ENCODE measurements around the gene GPATCH4. TPM values are rescaled to one million over a fixed set of nuclear protein-coding genes. Genes with fewer than 3 reads are reported as not detected.

The GPATCH4 gene
- total RNA-seq, 1 donor, result 24.2 TPM

DNA sequence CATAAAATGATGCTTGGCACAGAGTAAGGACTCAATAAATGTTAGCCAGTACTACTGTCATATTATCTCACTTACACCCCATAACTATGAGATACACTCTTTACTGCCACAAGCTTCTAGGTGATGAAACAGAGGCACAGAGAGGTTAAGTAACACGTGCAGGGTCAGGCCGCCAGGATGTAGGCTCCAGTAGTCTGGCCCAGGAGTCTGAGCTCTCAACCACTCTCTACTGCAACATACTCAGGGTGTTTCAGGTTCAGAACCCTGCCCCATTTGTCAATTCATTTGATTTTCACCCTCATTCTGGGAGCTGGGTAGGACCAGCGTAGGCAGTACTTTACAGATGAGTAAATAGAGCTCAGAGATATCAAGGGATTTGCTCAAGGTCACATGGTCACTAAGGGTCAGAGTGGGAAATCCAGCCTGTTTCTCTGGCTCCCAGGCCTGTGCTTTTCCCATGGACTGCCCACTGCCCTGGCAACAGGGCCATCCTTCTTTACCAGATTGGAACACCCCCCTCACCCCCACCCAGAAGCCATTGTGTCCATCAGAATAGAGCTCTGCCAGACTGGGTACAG is 50.1 kb downstream of the GPATCH4 start:
- TF ChIP-seq, protein P1, sequence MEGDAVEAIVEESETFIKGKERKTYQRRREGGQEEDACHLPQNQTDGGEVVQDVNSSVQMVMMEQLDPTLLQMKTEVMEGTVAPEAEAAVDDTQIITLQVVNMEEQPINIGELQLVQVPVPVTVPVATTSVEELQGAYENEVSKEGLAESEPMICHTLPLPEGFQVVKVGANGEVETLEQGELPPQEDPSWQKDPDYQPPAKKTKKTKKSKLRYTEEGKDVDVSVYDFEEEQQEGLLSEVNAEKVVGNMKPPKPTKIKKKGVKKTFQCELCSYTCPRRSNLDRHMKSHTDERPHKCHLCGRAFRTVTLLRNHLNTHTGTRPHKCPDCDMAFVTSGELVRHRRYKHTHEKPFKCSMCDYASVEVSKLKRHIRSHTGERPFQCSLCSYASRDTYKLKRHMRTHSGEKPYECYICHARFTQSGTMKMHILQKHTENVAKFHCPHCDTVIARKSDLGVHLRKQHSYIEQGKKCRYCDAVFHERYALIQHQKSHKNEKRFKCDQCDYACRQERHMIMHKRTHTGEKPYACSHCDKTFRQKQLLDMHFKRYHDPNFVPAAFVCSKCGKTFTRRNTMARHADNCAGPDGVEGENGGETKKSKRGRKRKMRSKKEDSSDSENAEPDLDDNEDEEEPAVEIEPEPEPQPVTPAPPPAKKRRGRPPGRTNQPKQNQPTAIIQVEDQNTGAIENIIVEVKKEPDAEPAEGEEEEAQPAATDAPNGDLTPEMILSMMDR (IDR thresholded peaks at IDR 0.05; ENCODE audit: insufficient read depth, low read depth, low read length), result no peak
- DNase-seq (ENCODE audit: low read depth), result no peak
- H3K4me3 ChIP-seq (ENCODE audit: low read depth, low read length), result no peak overlapping the region

DNA sequence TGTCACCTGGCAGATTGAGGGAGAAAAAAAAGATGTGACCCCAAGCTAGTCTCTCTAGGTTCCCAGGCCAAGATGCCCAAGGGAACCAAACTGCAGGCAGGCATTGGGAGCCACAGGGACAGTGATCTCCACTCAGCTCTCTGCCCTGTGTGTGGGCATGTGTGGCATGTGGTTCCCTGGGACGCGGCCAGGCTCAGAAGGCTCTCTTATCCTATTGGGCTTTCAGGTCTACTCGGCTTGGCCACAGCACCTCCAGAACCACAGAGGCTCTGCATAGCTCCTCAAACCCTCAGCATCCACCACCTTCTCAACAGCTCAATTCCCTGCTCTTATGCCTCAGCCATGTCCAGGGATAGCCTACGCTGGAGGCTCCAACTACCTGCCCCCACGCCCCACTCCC is 50.9 kb downstream of the GPATCH4 start:
- no peak for DNase-seq (ENCODE audit: low read depth)
- TF ChIP-seq, protein P1 (IDR thresholded peaks at IDR 0.05; ENCODE audit: insufficient read depth, low read depth, low read length), result no peak
- no peak overlapping the region for H3K4me3 ChIP-seq (ENCODE audit: low read depth, low read length)

DNA sequence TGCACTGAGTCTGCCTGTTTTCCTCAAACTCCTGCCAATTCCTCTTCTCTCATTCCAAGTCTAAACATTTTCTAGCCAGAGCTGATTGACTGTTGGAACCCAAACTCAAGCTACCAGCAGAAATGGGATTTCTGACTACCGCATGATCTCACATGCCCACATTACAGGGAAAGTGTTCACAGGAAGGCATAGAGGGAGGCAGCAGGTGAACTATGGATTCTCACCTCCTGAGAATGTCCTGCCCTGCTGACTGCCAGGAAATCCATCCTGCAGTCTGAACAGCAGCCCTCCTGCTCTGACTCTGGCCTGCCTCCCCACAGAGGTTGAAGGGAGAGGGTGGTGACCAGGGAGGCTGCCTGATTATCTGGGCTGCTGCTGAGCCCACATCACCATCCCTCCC is 51.4 kb downstream of the GPATCH4 start:
- no peak for DNase-seq (ENCODE audit: low read depth)
- no peak overlapping the region for H3K4me3 ChIP-seq (ENCODE audit: low read depth, low read length)
- TF ChIP-seq, protein P1 (IDR thresholded peaks at IDR 0.05; ENCODE audit: insufficient read depth, low read depth, low read length), result no peak

DNA sequence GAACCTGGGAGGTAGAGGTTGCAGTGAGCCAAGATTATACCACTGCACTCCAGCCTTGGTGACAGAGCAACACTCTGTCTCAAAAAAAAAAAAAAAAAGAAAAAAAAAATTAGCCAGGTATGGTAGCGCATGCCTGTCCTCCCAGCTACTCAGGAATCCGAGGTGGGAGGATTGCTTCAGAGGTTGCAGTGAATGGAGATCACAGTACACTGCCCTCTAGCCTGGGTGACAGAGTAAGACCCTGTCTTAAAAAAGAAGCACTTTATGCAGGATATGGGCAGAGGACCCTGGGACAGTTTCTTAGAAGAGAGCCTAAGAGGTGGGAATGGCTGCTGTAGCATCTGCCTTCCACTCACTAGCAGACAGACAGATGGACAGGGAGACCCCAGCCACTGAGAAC is 51.9 kb downstream of the GPATCH4 start:
- no peak overlapping the region for H3K4me3 ChIP-seq (ENCODE audit: low read depth, low read length)
- DNase-seq (ENCODE audit: low read depth), result no peak
- TF ChIP-seq, protein P1 (IDR thresholded peaks at IDR 0.05; ENCODE audit: insufficient read depth, low read depth, low read length), result no peak

DNA sequence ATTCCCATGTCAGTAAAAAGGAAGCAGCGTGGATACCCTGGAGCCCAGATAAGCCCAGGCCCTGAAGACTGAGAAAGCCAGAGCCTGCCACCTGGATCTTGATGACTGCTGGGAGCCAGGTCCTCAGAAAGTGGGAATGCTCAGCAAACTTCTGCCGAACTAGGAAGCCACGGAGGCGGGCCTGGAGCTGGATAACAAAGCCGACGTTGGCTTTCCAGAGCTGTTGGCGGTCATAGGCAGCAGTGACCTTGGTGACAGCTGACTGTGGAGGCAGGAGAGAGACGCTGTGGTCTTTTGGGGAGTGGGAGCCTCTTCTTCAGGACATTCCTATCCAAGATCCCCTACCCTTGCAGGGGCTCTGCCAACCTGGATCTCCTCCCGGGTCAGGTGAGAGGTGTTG is 53.3 kb downstream of the GPATCH4 start:
- TF ChIP-seq, protein P1 (IDR thresholded peaks at IDR 0.05; ENCODE audit: insufficient read depth, low read depth, low read length), result no peak
- no peak overlapping the region for H3K4me3 ChIP-seq (ENCODE audit: low read depth, low read length)
- no peak for DNase-seq (ENCODE audit: low read depth)

DNA sequence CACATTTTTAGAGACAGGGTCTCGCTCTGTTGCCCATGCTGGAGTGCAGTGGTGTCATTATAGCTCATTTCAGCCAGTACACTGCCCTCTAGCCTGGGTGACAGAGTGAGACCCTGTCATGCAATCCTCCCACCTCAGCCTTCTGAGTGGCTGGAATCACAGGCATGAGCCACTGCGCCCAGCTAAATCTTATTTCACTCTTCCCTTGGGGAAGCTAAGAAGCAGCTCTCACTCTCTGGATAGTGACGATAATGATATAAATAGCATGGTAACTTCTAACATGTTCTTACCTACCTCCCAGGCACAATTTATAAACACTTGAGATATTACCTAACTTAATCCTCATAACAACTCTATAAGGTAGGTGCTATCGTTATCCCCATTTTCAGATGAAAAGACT is 53.8 kb downstream of the GPATCH4 start:
- H3K4me3 ChIP-seq (ENCODE audit: low read depth, low read length), result no peak overlapping the region
- no peak for DNase-seq (ENCODE audit: low read depth)
- TF ChIP-seq, protein P1 (IDR thresholded peaks at IDR 0.05; ENCODE audit: insufficient read depth, low read depth, low read length), result no peak

DNA sequence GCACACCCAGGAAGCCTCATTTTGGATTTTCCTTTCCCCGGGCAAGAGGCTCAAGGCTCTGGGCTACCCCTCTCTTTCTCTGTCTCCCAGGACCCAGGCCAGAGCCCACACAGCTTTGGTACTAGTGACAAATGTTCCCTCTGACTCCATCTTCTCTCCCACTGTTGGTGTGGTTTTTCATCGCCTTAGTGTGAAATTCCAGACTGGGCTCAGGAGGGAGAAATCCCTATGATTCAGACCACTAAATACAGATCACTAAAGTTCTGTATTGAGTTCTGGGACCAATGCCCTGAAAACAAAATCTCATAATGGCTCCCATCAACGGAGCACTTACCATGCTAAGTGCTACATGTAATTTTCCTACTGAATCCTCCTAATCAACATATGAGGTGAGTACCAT is 55.0 kb downstream of the GPATCH4 start:
- DNase-seq (ENCODE audit: low read depth), result no peak
- TF ChIP-seq, protein P1 (IDR thresholded peaks at IDR 0.05; ENCODE audit: insufficient read depth, low read depth, low read length), result no peak
- H3K4me3 ChIP-seq (ENCODE audit: low read depth, low read length), result no peak overlapping the region

Data from fibroblast of villous mesenchyme (primary cell).